Panc1 (cell line): ENCODE results near the gene KCNAB1. TPM values are rescaled to one million over a fixed set of nuclear protein-coding genes. Genes with fewer than 3 reads are reported as not detected.

Experiments
- ATAC-seq: fragments of 200-7000 bp; cut with Tn5 transposase; 2 replicates; pipeline ENCODE4 v1.9.1; 2020; ENCODE audit warnings: mild to moderate bottlenecking, moderate library complexity
- BruUV-seq: library from RNA; stranded (reverse); fragments of 400-500 nt; replicated peaks from 2 replicates; lab custom pipeline; 2021; lab: Mats Ljungman, UMichigan
- CTCF ChIA-PET: fragments of 300-600 bp; sonication (Branson Sonifier 250); formaldehyde crosslinking; loops from one replicate; lab custom pipeline; 2022; ENCODE audit warnings: antibody characterized with exemption; lab: Charles Lee
- POLR2A ChIA-PET: fragments of 300-600 bp; sonication (Branson Sonifier 250); formaldehyde crosslinking; loops from one replicate; lab custom pipeline; 2022; ENCODE audit warnings: antibody characterized with exemption; lab: Charles Lee
- DNase-seq: peaks from one replicate; pipeline ENCODE4 v3.0.0-alpha.2; 2010; ENCODE audit warnings: low read depth, low spot score
- H3K27ac ChIP-seq: 2 replicates; pipeline ENCODE4 v1.5.1; 2011; ENCODE audit warnings: mild to moderate bottlenecking, low read length, inconsistent platforms
- H3K27me3 ChIP-seq: fragments of 200-500 bp; sonication (Bioruptor generic); 2 replicates; pipeline ENCODE4 v1.6.0; 2014; ENCODE audit warnings: low read length, inconsistent platforms; ENCODE audit not compliant: control insufficient read depth, insufficient read depth
- H3K36me3 ChIP-seq: fragments of 200-500 bp; sonication (Bioruptor generic); 2 replicates; pipeline ENCODE4 v1.5.1; 2014; ENCODE audit warnings: inconsistent platforms, mild to moderate bottlenecking, low read length, moderate library complexity; ENCODE audit not compliant: control insufficient read depth, insufficient read depth
- H3K4me1 ChIP-seq: 2 replicates; pipeline ENCODE4 v1.5.1; 2011; ENCODE audit warnings: inconsistent platforms, mild to moderate bottlenecking, low read length, moderate library complexity; ENCODE audit not compliant: control insufficient read depth, insufficient read depth
- H3K4me3 ChIP-seq, 2 experiments: 2 replicates each; pipeline ENCODE4 v1.5.1; 2011 to 2012; ENCODE audit warnings: low read depth in 2 of 2, low read length in 2 of 2, mild to moderate bottlenecking in 2 of 2, inconsistent platforms in 1 of 2, moderate library complexity in 1 of 2
- H3K9me3 ChIP-seq: fragments of 200-500 bp; sonication (Bioruptor generic); 2 replicates; pipeline ENCODE4 v1.5.1; 2014; ENCODE audit warnings: low read depth, mild to moderate bottlenecking, inconsistent platforms, low read length, moderate library complexity; ENCODE audit not compliant: control insufficient read depth, insufficient read depth
- CTCF ChIP-seq: fragments of 450-650 bp; IDR thresholded peaks from 2 replicates; pipeline ENCODE4 v1.5.1; 2017; ENCODE audit warnings: mild to moderate bottlenecking
- POLR2AphosphoS5 ChIP-seq: IDR thresholded peaks from 2 replicates; pipeline ENCODE4 v1.6.1; 2012; ENCODE audit warnings: mild to moderate bottlenecking, low read depth, low read length, moderate library complexity
- REST ChIP-seq, 2 experiments: IDR thresholded peaks; 2 replicates each; pipeline ENCODE4 v1.6.1; 2011 to 2012; ENCODE audit warnings: low read depth in 2 of 2, control low read depth in 1 of 2, low read length in 1 of 2, mild to moderate bottlenecking in 1 of 2, moderate library complexity in 1 of 2; ENCODE audit not compliant: insufficient read depth in 1 of 2
- SIN3A ChIP-seq: IDR thresholded peaks from 2 replicates; pipeline ENCODE4 v1.6.1; 2012; ENCODE audit warnings: low read depth, mild to moderate bottlenecking, low read length, moderate library complexity, borderline replicate concordance; ENCODE audit not compliant: insufficient read depth
- TCF7L2 ChIP-seq: IDR thresholded peaks from 2 replicates; pipeline ENCODE4 v1.6.1; 2011; ENCODE audit warnings: mild to moderate bottlenecking, low read depth, low read length, inconsistent platforms
- in situ Hi-C: cut with HindIII; loops from 2 replicates; pipeline ENCODE4 v1.10.0; 2016; ENCODE audit warnings: low sequenced_read_pairs, low pct_unique_long_range_greater_than_20kb
- intact Hi-C: fragments of 100-400 bp; cut with micrococcal nuclease; formaldehyde crosslinking; loops from one replicate; pipeline ENCODE4 v1.10.0; 2022; ENCODE audit not compliant: unreplicated experiment
- total RNA-seq: library from RNA; stranded (reverse); gene quantifications from one replicate; pipeline ENCODE4 v1.2.1, GENCODE V29; 2021; ENCODE audit not compliant: unreplicated experiment

KCNAB1 gene
- total RNA-seq, 1 experiment from 2014 or later = not detected

DNA sequence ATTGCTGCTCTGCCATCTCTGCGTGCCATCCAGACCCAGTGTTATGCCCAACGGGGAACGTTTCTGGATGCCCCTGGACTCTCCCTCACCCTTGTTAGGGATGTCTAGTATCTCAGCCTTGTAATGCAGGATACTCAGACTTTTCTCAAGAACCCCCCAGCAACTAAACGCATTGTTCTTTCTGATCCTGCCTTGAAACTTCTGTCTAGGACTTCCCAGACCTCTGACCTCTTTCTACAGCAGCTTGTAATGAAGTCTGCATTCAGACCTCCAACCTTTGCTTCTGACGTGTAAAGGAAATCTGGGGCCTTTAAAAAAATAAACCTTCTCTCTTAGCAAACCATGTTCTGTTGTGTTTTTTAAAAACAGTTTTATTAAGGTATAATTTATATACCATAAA lies 139.5 kb downstream of the KCNAB1 start:
- in situ Hi-C loops = no loop called here
- ChIA-PET POLR2A (no interaction called here), CTCF (no interaction called here)
- H3K27ac ChIP-seq = no peak overlapping the region
- no peak for DNase-seq
- no peaks in the 10 kb centered on the region for H3K9me3 ChIP-seq
- no TSS peak for BruUV-seq
- 0 out of 2 replicates have a peak, but pooled peaks cover 2% of the 10 kb centered on the region for H3K27me3 ChIP-seq
- H3K4me1 ChIP-seq = no peaks in the 10 kb centered on the region
- no peak for ATAC-seq
- intact Hi-C loops = no loop called here
- no peak overlapping the region for H3K4me3 ChIP-seq
- no peaks in the 10 kb centered on the region for H3K36me3 ChIP-seq
- TF ChIP-seq TCF7L2 (no peak), POLR2AphosphoS5 (no peak), REST (IDR thresholded peaks at IDR 0.05; ENCODE audit: insufficient read depth in 1 of 2, low read depth in 2 of 2, low read length in 1 of 2) (no peak), CTCF (no peak), SIN3A (no peak)

GRCh38 chr3:156260331-156260730 lies 140.0 kb downstream of the KCNAB1 start:
- in situ Hi-C loops (no loop called here), intact Hi-C loops (no loop called here)
- DNase-seq (no peak), ATAC-seq (no peak)
- no peaks in the 10 kb centered on the region for H3K36me3 ChIP-seq
- no peak overlapping the region for H3K4me3 ChIP-seq
- H3K27ac ChIP-seq = no peak overlapping the region
- TF ChIP-seq POLR2AphosphoS5 (no peak), SIN3A (no peak), TCF7L2 (no peak), CTCF (no peak), REST (IDR thresholded peaks at IDR 0.05; ENCODE audit: insufficient read depth in 1 of 2, low read depth in 2 of 2, low read length in 1 of 2) (no peak)
- BruUV-seq = no TSS peak
- no peaks in the 10 kb centered on the region for H3K9me3 ChIP-seq
- CTCF ChIA-PET = no interaction called here
- POLR2A ChIA-PET = no interaction called here
- H3K4me1 ChIP-seq = no peaks in the 10 kb centered on the region
- H3K27me3 ChIP-seq = 0 out of 2 replicates have a peak, but pooled peaks cover 2% of the 10 kb centered on the region
